HepG2 (cell line): ENCODE data around the gene MED12L.

ENCODE experiments used
- GLI4 ChIP-seq: sonication (generic); formaldehyde crosslinking; IDR thresholded peaks from 2 replicates; pipeline ENCODE4 v1.5.1; 2020; ENCODE audit warnings: missing genetic modification reagents, mild to moderate bottlenecking, moderate library complexity, borderline replicate concordance
- HNRNPK ChIP-seq: fragments of 200-400 bp; formaldehyde crosslinking; IDR thresholded peaks from 2 replicates; pipeline ENCODE4 v1.6.1; 2018; ENCODE audit warnings: low read length, low read depth, moderate library complexity, mild to moderate bottlenecking; ENCODE audit not compliant: poor library complexity, severe bottlenecking
- MAFF ChIP-seq: IDR thresholded peaks from 2 replicates; pipeline ENCODE4 v1.6.1; 2011; ENCODE audit warnings: low read depth, low read length, improper control_type of control experiment
- SMARCC2 ChIP-seq: fragments of 450-650 bp; IDR thresholded peaks from 2 replicates; pipeline ENCODE4 v1.6.1; 2017; ENCODE audit warnings: antibody characterized with exemption, mild to moderate bottlenecking
- TBL1XR1 ChIP-seq: fragments of 150-350 bp; IDR thresholded peaks from 2 replicates; pipeline ENCODE4 v1.6.1; 2014; ENCODE audit warnings: borderline replicate concordance, low read length; ENCODE audit not compliant: partially characterized antibody
- ZBTB33 ChIP-seq: sonication (generic); formaldehyde crosslinking; IDR thresholded peaks from 2 replicates; pipeline ENCODE4 v1.4.0; 2020; ENCODE audit warnings: missing genetic modification reagents
- ZNF367 ChIP-seq: sonication (generic); formaldehyde crosslinking; IDR thresholded peaks from 2 replicates; pipeline ENCODE4 v1.4.0; 2020; ENCODE audit warnings: missing genetic modification reagents, borderline replicate concordance
- ZNF660 ChIP-seq: sonication (generic); formaldehyde crosslinking; IDR thresholded peaks from 2 replicates; pipeline ENCODE4 v1.5.1; 2020; ENCODE audit warnings: mild to moderate bottlenecking, low read depth, missing genetic modification reagents, borderline replicate concordance
- ZSCAN30 ChIP-seq: sonication (generic); formaldehyde crosslinking; IDR thresholded peaks from 2 replicates; pipeline ENCODE4 v1.5.0; 2020; ENCODE audit warnings: mild to moderate bottlenecking, missing genetic modification reagents
- TF ChIP-seq, protein P1 (sequence below), 2 experiments: sonication (generic) in 1 of 2; formaldehyde crosslinking in 1 of 2; IDR thresholded peaks; 2 replicates each; pipeline versions ENCODE4 v1.5.1 to v1.6.1; 2011 to 2020; ENCODE audit warnings: borderline replicate concordance in 1 of 2, low read depth in 1 of 2, low read length in 1 of 2, mild to moderate bottlenecking in 1 of 2, missing genetic modification reagents in 1 of 2, moderate library complexity in 1 of 2
- TF ChIP-seq, protein P2 (sequence below): sonication (generic); formaldehyde crosslinking; IDR thresholded peaks from 2 replicates; pipeline ENCODE4 v1.4.0; 2020; ENCODE audit warnings: mild to moderate bottlenecking, missing genetic modification reagents

DNA sequence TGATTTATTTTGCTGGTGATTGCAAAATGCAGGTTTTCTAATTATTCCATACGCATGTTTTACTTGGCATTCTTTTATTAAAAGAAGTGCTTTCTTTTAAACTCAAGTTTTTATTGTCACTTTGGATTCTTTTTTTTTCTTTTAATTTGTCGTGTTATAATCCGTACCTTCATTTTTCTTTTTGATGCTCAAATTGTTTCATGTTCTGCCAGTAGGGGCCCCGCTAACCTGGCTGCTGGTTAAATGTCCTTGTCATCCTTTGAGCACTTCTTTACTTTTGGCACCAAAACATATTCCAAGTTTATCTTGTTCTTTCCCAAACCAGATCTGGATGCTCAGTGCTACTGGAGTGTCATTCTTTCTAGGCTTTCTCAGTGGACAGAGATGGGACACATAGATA is 31.6 kb downstream of the MED12L start:
- TF ChIP-seq ZBTB33 (CRISPR knock-in tag): no peak
- no peak for TF ChIP-seq ZSCAN30 (CRISPR knock-in tag)
- no peak for TF ChIP-seq MAFF
- TF ChIP-seq TBL1XR1: no peak
- TF ChIP-seq ZNF660 (CRISPR knock-in tag): no peak
- TF ChIP-seq HNRNPK: no peak
- TF ChIP-seq ZNF367 (CRISPR knock-in tag): no peak
- TF ChIP-seq, protein P1, sequence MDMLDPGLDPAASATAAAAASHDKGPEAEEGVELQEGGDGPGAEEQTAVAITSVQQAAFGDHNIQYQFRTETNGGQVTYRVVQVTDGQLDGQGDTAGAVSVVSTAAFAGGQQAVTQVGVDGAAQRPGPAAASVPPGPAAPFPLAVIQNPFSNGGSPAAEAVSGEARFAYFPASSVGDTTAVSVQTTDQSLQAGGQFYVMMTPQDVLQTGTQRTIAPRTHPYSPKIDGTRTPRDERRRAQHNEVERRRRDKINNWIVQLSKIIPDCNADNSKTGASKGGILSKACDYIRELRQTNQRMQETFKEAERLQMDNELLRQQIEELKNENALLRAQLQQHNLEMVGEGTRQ (IDR thresholded peaks at IDR 0.05; ENCODE audit: low read depth, low read length): no peak
- TF ChIP-seq, protein P1 (CRISPR knock-in tag; IDR thresholded peaks at IDR 0.05; ENCODE audit: borderline replicate concordance): no peak
- TF ChIP-seq, protein P2, sequence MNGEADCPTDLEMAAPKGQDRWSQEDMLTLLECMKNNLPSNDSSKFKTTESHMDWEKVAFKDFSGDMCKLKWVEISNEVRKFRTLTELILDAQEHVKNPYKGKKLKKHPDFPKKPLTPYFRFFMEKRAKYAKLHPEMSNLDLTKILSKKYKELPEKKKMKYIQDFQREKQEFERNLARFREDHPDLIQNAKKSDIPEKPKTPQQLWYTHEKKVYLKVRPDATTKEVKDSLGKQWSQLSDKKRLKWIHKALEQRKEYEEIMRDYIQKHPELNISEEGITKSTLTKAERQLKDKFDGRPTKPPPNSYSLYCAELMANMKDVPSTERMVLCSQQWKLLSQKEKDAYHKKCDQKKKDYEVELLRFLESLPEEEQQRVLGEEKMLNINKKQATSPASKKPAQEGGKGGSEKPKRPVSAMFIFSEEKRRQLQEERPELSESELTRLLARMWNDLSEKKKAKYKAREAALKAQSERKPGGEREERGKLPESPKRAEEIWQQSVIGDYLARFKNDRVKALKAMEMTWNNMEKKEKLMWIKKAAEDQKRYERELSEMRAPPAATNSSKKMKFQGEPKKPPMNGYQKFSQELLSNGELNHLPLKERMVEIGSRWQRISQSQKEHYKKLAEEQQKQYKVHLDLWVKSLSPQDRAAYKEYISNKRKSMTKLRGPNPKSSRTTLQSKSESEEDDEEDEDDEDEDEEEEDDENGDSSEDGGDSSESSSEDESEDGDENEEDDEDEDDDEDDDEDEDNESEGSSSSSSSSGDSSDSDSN (CRISPR knock-in tag): no peak
- TF ChIP-seq GLI4 (CRISPR knock-in tag): no peak
- no peak for TF ChIP-seq SMARCC2
